ENCODE results near the gene ARHGAP35.
A peak's percentile ranks its signal among the peaks of the same experiment; 100 is the strongest.

DNA sequence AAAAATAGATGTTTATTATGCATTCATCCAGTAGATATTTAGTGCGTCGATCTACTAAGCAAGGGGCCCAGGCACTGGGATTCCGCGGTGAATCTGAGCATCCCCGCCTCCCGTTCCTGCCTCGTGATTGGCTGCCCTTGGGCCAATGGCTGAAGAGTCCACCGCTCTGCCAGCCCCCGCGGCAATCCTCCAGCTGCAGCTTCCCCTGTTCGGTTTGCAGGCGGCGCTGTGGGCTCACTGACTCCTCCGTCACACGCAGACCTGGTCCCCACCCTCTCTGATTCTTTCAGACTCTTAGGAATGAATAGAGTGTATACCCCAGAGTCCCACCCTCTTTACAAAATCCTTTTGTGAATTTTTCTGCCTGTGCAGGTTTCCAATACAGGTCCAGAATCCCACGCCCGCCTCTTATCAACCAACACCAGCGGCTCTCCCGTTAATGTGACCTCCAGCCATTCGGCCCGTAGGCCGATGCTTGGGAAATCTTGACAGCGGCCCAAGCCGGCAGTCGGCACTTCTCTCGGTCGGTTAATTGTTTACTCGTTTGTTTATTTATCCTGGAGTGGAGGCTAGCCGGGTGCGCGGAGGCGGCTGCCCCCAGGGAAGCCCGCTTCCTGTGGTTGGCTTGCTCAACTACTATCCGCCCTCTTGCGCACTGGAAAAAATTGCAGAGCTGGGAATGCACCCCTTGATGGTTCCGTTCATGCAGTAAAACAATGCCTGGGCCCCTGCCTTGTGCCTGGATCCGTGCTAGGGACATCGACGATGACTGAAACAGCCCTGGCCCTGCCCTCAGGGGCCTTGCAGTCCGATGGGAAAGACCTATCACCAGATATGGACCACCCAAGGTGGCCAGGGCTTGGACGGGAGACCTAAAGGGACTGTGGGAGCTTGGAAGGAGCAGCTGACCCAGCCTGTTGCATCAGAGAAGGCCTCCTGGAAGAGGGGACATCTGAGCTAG is 4.5 kb upstream of the ARHGAP35 start:
- TF ChIP-seq CTCF (IDR thresholded peaks at IDR 0.05) (peak; percentile 30 to 84 (median 84)), POLR2A (IDR thresholded peaks at IDR 0.05) (peak; percentile 37), EP300 (IDR thresholded peaks at IDR 0.05) (no peak)

Data from ovary (tissue), 3 donors.